NCI-H446 treated with DMSO at 0.1 percent for 48 hours (cell line): Measurements from ENCODE around the gene CSNK1G1.
"Not testable (repeated sequence)": the region's sequence is repeated elsewhere in the genome, so short reads cannot be mapped to it uniquely, and the experiment has no call there.

Experiments used
- DNase-seq: peaks from one replicate; lab custom pipeline; 2025; lab: John Stamatoyannopoulos, UW

Gene CSNK1G1

GRCh38 chr15:64349375-64349774 lies 6.6 kb downstream of the CSNK1G1 start:
- DNase-seq = no peak

GRCh38 chr15:64348455-64348854 lies 7.5 kb downstream of the CSNK1G1 start:
- no peak for DNase-seq

DNA sequence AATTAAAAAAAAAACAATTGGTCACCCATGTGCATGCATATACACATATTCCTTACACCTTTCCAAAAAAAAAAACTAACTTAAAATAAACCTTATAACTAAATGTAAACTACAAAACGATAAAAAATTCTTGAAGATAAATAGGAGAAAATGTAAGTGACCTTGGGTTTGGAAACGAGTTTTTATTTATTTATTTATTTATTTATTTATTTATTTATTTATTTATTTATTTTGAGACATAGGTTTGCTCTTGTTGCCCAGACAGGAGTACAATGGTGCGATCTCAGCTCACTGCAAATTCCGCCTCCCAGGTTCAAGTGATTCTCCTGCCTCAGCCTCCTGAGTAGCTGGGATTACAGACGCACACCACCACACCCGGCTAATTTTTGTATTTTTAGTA lies 9.7 kb downstream of the CSNK1G1 start:
- DNase-seq = not testable (repeated sequence)

- DNase-seq = no peak
These were observed 11.2 kb downstream of the CSNK1G1 start for GRCh38 chr15:64344651-64345294.

- DNase-seq = no peak
These were observed 12.1 kb downstream of the CSNK1G1 start for GRCh38 chr15:64343841-64344240.

DNA sequence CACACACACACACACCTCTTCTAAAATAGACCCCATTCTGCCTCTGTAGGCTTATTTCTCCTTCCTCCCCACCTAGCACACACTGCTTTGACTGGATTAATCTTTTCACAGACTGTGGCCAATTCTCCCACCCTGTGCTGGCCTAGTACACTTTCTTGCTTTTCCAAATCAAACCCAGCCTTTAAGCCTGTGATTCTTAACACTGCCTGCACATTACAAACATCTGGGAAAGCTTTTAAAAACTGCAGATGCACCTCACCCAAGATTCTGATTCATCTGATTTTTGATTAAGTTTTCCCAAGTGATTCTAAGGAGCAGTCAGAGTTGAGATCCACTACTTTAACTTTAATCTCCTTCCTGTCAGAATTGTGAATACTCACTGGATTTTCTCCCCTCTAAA lies 12.8 kb downstream of the CSNK1G1 start:
- DNase-seq = no peak

GRCh38 chr15:64341961-64342360 lies 14.0 kb downstream of the CSNK1G1 start:
- no peak for DNase-seq

DNA sequence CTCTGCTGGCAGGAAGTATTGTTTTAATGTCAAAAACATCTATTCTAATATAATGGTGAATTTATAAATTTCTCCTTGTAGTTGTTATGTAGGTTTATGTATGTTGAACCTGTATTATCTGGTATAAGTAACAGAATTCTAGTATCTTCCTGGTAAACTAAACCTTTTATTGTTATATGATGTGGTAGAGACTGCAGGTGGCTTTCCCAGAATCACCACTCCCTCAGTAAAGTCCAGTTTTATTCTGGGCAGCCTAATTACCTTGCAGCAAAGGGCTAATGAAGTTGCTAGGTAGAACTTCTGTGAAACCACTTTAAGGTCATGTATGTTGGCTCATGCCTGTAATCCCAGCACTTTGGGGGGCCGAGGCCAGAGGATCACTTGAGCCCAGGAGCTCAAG lies 15.6 kb downstream of the CSNK1G1 start:
- DNase-seq = no peak

DNA sequence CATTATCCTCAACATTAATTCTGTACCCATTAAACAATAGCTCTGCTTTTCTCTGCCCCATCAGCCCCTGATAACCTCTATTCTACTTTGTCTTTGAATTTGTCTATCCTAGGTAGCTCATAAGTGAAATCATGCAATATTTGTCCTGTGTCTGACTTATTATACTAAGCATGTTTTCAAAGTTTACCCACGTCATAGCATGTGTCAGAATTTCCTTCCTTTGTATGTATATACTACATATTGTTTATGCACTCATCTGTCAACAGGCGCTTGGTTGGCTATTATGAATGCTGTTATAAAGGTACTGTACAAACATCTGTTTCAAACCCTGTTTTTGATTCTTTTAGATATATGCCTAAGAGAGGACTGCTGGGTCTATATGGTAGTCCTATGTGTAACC lies 18.2 kb downstream of the CSNK1G1 start:
- no peak for DNase-seq

DNA sequence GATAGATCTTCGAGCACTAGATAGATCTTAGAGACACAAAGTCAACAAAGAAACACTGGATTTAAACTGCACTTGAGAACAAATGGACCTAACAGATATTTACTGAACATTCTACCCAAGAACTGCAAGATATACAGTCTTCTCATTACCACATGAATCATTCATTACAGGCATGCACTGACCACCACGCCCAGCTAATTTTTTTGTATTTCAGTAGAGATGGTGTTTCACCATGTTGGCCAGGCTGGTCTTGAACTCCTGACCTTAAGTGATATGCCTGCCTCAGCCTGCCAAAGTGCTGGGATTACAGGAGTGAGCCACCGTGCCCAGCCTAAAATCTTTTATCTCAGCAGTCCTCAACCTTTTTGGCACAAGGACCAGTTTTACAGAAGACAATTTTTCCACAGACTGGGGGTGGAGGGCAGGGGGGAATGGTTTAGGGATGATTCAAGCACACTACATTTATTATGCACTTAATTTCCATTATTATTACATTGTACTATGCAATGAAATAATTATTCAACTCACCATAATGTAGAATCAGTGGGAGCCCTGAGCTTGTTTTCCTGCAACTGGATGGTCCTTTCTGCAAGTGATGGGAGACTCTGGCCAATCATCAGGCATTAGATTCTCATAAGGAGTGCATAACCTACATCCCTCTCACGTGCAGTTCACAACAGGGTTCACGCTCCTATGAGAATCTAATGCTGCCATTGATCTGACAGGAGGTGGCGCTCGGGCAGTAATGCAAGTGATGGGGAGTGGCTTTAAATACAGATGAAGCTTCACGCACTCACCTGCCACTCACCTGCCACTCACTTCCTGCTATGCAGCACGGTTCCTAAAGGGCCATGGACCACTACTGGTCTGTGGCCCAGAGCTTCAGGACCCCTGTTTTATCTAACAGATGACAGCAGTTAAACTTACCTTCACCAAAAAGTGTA lies 21.7 kb downstream of the CSNK1G1 start:
- DNase-seq = no peak

DNA sequence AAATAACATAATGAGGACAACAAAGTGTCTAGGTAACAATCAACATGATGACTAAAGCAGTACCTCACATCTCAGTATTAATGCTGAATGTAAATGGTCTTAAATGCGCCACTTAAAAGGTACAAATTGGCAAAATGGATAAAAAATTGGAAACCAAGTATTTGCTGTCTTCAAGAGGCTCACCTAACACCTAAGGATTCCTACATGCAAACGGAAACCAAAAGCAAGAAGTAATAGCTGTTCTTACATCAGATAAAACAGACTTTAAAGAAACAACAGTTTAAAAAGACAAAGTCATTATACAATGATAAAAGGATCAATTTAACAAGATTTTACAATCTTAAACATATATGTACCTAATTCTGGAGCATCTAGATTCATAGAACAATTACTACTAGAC lies 22.5 kb downstream of the CSNK1G1 start:
- no peak for DNase-seq

GRCh38 chr15:64331668-64332067 lies 24.3 kb downstream of the CSNK1G1 start:
- DNase-seq = not testable (repeated sequence)

- not testable (repeated sequence) for DNase-seq
These were observed 29.0 kb downstream of the CSNK1G1 start for GRCh38 chr15:64326975-64327374.

DNA sequence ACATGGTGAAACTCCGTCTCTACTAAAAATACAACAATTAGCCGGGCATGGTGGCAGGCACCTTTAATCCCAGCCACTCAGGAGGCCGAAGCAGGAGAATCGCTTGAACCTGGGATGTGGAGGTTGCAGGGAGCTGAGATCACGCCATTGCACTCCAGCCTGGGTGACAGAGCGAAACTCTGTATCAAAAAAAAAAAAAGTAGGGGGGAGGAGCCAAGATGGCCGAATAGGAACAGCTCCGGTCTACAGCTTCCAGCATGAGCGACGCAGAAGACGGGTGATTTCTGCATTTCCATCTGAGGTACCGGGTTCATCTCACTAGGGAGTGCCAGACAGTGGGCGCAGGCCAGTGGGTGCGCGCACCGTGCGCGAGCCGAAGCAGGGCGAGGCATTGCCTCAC lies 29.5 kb downstream of the CSNK1G1 start:
- DNase-seq = not testable (repeated sequence)

- no peak for DNase-seq
These were observed 31.7 kb downstream of the CSNK1G1 start for GRCh38 chr15:64324165-64324877.

DNA sequence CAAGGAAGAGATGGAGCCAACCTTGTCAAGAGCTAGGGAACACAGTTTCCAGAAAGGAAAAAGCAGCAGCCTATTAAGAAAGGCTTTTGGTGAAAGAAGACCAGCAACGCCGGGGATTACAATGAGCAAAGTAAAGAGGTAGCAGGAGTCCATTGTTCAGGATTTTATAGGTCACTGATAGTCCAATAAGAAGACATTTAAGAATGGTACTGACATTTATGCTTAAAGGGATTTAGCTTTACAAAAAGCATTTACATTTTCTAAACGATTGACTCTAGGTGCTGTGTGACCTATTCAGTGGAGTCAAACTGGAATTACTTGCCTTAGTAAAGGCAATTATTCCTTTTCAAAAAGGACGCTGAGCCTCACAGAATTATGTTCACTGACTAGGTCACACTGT lies 40.8 kb downstream of the CSNK1G1 start:
- DNase-seq = no peak

DNA sequence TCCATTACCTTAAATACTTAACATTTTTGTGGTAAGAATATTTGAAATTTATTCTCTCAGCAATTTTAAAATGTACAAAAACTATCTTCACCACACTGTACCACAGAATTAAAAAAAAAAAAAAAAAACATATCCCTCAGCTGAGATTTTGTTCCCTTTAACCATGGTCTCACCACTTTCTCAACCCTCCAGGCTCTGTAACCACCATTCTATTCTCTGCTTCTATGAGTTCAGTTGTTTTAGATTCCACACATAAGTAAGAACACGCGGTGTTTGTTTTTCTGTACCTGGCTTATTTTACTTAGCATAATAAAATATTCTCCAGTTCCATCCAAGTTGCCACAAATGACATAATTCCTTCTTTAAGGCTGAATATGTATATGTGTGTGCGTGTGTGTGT lies 41.5 kb downstream of the CSNK1G1 start:
- DNase-seq = no peak

GRCh38 chr15:64311566-64311965 lies 44.4 kb downstream of the CSNK1G1 start:
- no peak for DNase-seq

- no peak for DNase-seq
These were observed 45.9 kb downstream of the CSNK1G1 start for GRCh38 chr15:64310036-64310435.

- no peak for DNase-seq
These were observed 50.7 kb downstream of the CSNK1G1 start for GRCh38 chr15:64305261-64305660.

DNA sequence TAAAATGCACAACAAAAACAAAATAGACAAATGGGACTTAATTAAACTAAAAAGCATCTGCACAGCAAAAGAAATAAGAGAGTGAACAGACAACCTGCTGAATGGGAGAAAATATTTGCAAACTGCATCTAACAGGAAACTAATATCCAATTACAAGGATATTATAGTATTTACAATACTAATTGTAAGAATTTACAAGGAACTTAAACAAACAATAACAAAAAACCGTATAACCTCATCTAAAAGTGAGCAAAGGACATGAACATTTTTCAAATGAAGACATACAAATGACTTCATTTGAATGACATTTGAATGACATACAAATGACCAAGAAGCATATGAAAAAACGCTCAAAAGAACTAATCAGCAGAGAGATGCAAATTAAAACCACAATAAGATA lies 66.4 kb downstream of the CSNK1G1 start:
- no peak for DNase-seq

GRCh38 chr15:64288999-64289398 lies 67.0 kb downstream of the CSNK1G1 start:
- DNase-seq = no peak

- no peak for DNase-seq
These were observed 67.4 kb downstream of the CSNK1G1 start for GRCh38 chr15:64288577-64288976.
